Activated CD8-positive, alpha-beta memory T cell treated with anti-CD3 and anti-CD28 coated beads for 24 hours (primary cell): ENCODE results near the gene TOP2A.
A peak's percentile ranks its signal among the peaks of the same experiment; 100 is the strongest.

Experiments used
- DNase-seq: peaks from one replicate; pipeline ENCODE4 v3.0.0-alpha.2; 2020

The TOP2A gene

DNA sequence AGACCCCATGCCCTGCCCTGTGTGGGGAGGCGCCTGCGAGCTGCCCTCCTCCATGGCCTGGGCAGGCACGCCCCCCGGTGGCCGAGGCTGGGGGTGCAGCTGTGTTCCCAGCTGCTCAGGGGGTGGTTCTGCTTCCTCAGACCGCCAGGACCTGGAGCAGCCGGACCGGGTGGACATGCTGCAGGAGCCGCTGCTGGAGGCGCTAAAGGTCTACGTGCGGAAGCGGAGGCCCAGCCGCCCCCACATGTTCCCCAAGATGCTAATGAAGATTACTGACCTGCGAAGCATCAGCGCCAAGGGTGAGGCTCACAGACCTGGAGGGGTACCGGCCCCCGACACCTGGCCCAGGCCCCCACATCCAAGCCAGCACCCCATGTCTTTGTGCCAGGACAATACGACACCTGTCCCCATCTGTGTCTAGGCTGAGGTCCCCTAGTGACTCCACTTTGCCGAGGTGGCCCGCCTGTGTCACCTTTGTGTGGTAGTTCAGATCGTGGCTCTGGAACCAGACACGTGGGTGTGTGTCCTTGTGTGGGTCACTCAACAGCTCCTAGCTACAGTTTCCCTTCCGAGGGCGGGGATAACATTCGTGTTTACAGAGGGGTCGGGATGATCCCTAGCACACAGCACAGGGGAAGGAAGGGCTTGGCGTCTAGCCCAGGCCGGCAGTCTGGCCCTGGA is 62.4 kb downstream of the TOP2A start:
- DNase-seq = peak; percentile 96

DNA sequence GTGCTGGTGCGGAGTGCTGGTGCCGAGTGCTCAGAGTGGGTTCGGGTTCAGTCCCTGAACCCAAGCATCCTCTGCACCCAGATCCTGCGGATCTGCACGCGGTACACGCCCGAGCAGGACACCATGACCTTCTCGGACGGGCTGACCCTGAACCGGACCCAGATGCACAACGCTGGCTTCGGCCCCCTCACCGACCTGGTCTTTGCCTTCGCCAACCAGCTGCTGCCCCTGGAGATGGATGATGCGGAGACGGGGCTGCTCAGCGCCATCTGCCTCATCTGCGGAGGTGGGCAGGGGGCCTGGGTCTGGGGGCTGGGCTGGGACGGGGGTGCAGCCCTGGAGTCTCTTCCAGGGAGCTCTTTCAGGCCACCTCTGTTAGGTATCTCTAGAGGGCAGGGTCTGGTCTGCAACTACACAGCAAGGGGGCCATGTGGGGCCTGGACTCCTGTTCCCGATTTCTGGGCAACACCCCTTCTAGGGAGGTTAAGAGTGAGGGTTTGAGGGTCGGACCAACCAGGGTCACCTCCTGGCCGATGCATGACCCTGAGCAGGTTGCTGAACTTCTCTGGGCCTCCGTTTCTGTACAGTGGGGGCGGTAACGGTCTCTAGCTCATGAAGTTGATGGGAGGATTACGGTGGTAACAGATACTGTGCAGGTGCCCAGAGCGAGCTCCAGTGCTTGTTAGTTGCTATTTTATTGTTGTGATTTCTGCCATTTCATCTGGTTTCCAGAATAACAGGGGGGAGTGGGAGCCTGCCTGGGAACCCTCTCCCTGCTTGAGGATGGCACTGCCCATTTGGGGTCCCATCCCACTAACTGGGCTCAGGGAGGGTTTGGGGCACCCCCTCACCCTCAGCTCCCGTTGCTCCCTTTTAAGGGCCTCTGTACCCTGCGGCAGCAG is 63.2 kb downstream of the TOP2A start:
- DNase-seq = no peak

DNA sequence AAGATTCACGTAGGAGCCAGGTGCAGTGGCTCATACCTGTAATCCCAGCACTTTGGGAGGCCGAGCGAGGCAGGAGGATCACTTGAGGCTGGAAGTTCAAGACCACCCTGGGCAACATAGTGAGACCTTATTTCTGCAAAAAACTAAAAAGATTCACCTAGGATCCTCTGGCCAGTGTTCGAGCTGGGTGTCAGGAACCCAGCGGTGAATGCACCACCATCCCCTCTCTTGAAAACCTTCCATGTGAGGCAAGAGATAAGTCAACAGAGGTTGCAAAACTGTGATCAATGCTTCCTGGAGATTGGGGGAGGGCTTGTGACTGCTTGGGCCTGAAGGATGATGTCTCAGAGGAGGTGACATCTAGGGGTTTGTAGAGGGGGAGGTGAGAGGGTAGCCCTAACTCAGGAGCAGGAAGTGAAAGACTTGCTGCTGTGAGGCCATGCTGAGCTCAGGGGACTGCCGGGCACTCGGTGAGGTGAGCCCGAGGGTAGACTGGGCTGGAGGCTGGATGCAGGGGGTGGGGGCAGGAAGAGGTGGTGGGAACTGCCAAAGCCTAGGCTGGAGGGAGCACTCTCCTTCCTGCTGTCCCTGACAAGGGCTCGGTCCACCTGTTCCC is 64.8 kb downstream of the TOP2A start:
- no peak for DNase-seq

DNA sequence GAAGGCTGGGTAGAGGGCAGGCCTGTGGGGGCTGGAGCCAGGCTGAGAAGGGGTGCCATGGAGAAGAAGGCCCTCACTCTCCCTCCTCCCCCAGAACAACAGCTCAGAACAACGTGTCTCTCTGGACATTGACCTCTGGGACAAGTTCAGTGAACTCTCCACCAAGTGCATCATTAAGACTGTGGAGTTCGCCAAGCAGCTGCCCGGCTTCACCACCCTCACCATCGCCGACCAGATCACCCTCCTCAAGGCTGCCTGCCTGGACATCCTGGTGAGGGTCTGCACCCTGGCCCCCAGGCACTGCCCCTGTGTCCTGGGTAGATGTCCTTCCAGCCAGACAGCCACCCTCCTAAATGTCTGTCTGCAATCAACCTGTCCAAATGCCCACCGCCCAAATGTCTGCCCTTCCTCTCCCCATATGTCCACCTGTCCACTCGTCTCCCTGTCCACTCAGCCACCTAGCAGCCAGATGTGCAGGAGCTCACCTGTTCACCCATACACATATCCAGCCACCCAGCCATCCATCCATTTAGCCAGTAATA is 65.4 kb downstream of the TOP2A start:
- no peak for DNase-seq

DNA sequence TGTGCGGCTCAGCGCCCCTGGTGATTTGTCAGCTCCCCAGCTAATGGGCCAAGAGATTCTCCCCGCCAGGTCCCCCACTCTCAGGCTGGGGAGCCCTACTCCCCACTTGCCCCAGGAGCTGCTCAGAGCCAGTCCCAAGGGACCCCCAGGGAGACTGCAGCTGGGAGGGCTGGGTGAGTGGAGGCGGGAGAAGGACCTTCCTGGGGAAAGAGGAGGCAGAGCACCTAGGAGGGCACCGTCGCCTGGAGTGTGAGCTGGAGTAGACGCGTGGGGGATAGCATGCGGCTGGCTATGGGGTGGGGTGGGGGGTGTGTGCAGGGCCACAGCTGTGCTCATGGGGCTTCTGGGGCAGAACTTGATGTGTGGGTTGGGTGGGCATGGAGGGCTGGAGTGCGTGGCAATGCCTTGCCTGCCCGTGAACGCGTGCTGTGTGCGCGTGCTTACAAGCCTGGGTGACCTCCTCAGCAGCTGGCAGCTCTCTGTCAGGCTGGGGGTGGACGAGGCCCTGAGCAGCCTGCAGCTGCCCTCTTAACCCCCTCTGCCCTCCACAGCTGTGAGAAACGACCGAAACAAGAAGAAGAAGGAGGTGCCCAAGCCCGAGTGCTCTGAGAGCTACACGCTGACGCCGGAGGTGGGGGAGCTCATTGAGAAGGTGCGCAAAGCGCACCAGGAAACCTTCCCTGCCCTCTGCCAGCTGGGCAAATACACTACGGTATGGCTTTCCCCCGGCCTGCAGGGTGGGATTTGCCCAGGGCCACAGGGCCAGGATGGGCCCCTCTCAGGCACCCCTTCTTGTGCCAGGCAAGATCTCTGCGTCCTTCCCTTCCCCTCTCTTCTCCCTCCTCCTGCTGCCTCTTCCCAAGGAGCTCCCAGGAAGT is 66.1 kb downstream of the TOP2A start:
- DNase-seq = no peak

DNA sequence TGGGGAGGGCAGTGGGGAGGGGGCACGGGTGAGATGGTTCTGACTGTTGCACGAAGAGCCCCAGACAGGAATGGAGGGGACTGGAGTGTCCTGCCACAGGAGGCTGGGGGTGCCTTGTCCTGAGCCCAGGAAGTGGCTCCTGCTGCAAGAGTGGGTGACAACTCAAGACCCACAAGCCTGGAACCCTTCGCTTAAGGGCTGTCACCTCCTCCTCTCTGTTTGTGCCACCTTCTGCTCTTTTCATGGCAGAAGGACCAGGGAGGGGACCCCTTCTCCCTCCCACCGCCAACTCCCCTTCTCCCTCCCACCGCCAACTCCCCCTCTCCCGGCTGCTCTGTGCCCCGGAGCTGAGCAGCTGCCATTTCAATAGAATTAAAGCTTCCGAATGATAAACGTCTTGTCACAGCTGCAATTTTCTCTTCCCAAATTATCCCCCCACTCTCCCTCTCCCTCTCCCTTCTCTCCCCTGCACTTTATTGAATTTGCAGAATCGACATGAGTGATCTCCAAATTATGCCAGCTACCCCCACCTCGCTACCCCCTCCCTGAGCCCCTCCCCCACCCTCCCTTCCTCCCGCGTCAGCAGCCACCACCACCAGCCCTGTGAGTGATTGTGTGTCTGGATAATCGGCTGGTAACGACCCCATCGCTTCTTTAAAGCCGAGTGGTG is 66.9 kb downstream of the TOP2A start:
- DNase-seq = no peak

DNA sequence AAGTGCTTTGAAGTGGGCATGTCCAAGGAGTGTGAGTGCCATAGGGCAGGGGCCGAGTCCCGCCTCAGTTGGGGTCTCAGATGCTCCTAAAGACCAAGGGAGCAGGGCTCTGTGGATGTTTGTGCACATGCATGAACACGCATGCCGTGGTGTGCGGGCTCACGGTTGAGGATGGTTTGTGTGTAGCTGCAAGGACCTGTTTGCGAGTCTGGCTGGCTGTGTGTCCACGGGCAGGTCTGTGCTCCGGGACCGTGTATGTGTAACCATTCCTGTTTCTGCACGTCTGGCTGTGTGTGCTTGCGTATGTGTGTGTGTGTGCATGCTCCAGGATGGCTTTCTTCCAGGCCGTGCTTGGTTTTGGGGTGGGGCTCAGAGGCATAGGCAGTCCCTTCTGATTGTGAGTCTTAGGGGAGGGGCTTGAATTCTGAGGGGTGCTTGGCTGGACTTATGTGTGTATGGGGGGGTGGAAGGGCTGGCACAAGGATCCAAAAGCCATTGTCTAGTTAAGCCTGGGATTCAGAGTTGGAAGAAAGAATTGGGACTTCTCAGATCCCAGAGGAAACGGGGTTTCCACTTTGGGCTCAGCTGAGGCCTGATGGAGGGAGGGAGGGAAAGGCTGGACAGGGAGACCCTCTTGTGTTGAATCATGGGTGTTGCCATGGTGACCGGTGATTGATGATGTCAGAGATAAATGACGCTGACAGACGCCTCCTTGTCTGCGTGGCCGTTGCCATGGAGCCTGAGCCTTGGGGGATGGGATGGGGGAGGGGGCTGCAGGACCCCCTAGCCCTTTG is 67.6 kb downstream of the TOP2A start:
- no peak for DNase-seq

DNA sequence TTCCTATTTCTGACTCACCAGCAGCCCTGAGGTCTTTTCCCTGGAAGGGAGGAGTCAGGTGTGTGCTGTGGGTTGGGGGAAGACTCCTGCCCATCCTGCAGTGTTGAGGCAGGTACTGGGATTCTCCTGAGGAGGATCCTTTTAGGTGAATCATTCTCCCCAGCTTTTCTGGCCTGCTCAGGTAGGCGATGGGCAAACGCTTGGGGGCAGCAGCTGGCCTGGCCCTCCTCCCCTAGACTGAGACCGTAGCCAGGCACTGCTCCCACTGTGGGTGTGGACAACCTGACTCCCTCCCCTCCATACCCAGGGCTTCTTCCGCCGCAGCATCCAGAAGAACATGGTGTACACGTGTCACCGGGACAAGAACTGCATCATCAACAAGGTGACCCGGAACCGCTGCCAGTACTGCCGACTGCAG is 68.2 kb downstream of the TOP2A start:
- DNase-seq = no peak

DNA sequence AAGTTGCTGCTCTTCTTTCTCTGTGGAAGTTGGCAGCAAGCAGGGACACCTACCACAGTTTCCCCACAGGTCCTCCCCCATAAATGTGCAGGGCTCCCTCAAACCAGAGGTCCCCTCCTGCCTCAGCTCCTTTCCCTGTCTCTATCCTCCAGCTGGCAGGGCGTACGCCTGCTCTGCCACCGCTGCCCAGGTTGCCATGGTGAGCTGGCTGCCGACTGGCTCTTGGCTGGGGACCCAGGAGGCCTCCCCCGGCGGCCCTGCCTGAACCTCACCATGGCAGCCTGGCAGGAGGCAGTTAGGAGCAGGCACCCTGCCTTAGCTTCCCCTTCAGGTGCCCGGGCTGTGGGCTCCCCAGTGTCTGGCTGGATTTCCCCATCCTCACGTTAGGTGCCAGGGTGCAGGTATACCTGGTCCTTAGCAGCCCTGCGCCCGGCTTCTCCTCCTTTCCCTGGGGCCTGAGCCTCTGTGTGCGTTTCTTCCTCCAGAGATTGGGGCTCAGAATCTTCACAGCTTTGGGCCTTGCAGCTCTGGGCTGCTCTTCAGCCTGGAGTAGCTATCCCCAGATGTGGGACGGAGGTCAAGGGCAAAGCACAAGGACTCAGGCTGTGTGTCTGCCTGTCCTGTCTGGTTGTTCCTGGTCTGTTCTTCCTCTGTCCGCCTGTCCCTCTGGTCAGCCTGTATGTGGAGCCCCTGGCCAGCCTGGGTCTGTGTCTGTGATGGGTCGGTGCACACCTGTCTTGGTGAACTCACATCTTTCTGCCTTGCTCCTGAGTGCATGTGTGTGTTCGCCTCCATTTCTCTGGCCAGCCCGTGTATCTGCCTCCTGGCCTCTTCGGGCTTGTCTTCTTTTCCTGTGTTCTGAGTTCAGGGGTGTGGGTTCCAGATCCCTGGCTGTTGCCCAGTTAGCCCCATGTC is 68.9 kb downstream of the TOP2A start:
- DNase-seq = no peak

DNA sequence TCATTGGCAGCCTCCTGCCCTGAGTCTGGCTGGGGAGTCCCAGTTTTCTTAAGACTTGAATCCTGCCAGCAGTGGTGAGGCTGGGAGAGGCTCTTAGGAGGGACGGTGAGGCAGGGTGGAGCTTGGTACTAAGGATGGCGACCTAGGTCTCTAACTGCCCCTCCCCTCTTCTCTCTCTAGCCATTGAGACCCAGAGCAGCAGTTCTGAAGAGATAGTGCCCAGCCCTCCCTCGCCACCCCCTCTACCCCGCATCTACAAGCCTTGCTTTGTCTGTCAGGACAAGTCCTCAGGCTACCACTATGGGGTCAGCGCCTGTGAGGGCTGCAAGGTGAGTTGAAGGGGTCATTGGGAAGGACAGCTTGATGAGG is 69.6 kb downstream of the TOP2A start:
- DNase-seq = no peak

DNA sequence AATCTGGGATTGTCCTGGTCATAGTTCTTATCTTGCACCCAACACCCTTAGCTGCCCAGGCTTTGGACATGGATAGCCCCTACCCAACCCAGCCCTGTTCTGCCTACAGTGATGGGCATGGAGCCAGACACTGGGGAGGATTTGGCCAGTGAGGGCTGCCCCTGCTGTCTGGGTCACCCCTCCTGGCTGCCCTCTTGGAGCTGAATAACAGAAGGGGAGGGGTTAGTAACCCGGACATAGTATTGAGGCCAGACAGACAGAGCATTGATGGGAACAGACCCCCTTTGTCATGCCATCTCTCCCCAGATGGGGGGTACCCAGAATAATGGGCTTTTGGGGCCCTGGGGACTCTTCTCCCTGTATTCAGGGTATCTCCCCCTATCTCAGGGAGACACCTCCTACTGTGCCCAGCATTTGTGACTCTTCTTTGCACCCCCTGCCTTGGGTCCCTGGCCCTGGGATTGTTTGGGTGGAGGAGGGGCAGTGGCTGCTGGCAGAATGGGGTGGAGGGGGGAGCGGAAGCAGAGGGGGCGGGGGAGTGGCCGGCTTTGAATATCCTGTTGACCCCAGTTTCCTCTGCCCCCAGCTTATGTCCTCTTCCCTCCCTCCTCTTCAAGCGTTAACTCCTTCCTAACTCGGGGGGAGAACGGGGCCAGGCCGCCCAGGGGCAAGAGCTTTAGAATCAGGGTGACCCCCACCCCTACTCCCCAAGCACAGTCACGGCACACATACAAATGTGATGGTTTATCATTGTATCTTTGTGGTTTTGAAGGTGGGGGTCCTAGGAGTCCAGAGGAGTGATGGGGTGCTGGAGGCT is 70.2 kb downstream of the TOP2A start:
- DNase-seq = no peak

DNA sequence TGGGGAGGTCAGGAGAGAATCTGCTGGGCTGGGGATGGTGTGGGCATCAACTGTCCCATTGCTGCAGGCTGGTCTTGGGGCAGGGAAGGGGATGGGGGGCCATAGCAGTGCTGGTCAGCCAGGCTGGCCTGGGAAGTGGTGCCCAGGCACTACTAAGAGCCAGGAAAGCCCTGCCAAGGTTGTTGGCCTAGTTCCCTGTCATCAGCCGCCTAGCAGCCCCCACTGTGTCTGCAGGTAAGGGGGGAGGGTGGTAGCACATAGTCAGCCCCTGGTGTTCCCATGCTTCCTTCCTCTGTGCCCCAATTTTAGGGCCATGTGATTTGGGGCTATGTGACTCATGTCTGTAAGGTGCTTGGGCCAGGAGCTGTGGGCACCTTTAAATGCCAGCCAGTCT is 70.9 kb downstream of the TOP2A start:
- no peak for DNase-seq

DNA sequence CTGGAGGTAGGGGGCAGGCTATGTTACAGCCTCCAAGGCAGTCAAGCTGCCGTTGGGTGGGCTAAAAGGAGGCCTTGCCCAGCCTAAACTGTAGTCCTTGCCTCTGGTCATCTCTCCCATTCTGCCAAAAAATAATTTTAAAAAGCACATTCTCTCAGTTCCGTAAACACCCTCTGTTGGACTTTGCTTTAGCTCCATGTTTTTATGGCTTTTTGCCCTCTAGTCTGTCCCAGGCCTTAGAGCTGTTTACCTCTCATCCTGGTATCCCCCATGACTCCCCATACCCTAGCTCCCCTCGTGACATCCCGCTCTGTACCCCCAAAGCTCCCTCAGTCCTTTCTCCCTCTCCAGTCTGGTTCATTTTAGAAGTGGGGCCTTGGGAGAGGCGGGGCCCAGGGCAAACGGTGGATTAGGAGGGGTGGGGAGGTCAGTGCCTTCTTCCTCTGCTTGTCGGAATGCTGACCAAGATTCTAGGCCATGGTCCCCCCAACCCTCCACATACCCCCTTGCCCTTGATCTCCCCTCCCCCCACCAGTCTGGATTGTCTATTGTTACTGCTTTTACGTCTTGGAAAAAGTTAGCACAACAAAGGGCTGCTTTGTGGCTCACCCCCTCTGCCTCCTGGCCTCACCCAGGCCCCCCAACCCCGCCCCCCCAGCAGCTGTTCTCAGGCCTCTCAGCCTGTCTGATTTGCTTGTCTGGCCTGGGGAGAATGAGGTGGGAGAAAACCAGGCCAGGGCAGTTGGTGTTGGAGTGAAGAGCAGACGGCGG is 71.5 kb downstream of the TOP2A start:
- DNase-seq = no peak

DNA sequence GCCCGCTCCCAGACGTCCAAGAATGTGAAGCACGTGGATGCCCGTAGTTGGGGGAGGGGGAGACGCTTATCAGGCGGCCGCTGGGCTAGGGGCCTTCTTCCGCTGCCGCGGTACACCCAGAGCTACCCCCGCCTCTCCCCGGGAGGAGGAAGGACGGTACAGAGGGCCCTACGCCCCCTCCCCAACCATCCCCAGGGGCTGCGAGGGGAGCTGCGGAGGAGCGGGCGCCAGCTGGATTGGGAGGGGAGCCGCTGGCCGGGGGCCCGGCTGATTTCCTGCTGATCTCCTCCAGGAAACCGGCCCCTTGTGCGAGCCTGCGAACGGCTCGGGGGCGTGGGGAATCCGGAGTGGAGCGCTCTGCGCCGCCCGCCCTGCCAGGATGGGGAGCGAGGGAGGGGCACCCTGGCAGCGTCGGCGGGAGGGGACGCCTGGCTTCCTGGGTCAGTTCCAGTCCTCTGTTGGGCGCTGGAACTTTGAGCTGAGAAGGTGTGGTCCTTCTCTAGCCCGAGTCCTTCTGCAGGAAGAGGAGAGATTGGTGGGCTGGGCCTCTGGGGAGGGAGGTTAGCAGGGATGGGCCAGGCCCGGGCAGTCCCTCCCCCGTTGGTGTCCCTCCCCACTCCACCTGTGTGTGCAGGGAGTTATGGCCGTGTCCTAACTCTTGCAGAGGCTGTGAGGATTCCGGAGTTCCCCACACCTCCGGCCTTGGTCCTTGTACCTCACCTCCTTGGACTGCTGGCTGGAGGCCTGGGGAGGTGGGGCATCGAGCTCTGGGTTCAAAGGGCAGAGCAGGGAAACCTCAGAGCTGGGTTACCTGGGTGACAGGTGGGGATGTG is 72.3 kb downstream of the TOP2A start:
- DNase-seq = no peak

DNA sequence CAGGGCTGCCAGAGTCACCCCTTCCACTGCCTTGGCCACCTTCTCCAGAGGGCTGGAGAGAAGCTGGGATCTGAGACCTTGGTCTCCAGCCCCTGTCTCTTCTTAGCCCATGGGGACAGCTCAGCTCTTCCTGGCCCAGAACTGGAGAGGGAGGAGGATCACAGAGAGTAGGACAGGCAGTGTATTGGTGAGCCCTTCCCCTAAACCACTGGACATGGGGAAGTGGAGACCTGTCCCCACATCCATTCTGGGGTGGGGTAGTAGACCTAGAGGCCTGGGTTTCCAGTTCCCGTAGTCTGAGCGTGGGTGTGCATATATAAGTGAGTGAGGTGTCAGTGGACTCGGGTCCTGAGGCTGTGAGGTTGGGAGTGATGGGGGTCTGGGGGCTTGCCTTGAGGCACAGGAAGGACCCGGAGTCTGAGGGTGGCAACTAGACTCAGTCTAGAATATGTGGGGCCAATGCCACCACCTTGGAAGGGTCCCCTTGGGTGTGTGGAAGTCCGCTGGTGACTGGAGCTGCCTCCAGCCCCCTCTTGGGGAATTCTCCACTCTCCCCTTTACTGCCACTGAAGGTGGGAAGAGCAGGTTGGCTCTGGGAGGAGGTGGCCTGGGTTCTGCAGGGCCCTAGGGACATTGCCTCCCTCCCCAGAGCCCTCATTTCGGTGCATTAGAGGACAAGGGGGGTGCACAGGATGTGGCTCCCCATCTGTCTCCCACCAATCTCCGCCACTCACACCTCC is 73.1 kb downstream of the TOP2A start:
- DNase-seq = no peak

DNA sequence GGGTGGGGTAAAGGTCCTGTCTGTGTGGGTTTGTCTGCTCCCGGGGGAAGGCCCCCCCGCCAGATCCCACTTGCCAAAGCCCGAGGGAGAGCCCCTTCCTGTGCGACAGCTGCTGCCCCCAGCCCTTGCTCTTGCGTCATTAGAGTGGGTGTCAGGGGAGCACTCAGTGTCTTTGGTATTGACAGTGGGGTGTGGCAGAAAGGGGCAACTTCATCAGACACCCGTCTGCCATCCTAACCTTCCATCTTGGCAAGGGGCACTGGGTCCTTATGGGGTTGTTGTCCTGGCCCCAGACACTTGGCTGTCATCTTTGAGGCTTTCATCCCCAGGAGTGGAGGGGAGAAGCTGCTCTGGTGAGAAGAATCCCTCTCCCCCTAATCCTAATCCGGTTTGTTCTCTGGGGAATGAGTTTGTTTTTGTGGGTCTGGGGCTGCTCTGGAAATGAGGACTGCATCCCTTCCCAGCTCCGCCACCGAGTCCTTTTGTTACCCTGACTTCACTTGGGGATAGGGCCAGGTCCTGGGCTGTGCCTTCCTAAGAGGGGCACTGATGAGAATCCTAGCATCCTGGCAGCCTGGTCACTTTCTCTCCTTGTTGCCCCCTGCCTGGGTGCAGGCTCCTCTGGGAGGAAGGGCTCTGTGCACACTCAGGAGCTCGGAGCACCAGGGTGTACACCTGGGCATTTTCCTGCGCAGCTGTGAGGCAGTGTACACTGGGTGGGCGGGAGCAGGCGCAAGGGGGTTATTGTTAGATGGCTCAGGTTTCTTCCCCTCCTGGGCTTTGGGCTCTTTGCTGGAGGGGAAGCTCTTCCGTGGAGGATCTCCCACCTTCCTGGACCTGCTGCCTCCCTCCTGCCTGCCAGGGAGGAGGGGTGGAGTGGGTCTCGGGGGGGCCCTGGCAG is 74.2 kb downstream of the TOP2A start:
- no peak for DNase-seq
